HG03103 (cell line): ENCODE data around the gene METTL16.

Experiments used
- ATAC-seq: cut with Tn5 transposase; IDR thresholded peaks from one replicate; pipeline ENCODE4 v1.9.1; 2021; ENCODE audit warnings: low read depth; ENCODE audit not compliant: unreplicated experiment

Gene METTL16

DNA sequence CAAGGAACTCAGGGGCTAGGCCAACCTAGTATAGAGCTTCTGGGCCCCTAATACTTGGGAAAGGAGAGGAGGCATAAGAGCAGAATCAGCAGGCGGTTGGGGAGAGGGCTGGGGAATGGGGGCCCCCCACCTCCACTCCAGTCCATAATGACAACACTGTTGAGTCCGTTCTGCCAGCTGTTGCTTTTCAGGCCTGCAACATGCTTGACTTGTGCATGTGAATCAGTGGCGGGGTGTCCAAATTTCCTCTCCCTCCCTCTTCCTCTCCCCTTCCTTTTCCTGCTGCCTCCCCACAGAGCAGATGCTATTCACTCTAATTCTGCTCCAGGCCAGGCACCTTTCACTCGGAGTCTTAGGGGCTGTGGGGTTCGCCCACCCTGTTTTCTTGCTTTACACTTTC, 142.6 kb downstream of the METTL16 start:
- ATAC-seq = no peak

DNA sequence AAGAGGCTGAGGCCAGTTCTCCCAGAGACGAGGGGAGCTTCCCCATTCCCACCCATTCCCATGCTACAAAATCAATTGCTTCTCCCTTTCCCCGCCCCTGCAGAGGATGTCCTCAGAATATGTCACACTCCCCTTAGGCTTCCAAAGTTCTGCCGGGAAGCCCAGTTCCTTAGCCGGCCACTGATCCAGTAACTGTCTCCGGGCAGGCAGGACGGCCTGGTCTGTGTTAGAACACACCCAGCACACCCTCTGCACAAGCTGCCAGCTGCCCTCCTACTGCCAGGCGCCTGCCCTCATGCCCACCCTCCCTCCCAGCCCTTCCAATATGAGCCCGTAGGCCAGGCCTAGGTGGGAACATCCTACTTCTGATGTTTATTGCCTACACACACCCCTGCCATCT, 143.3 kb downstream of the METTL16 start:
- no peak for ATAC-seq

GRCh38 chr17:2366747-2367494, 144.8 kb downstream of the METTL16 start:
- no peak for ATAC-seq
